HCT116 (cell line): ENCODE results near the gene DHX58. TPM values are rescaled to one million over a fixed set of nuclear protein-coding genes. Genes with fewer than 3 reads are reported as not detected.

Experiments
- ATAC-seq: fragments of 200-7000 bp; cut with Tn5 transposase; 2 replicates; pipeline ENCODE4 v1.9.1; 2020; ENCODE audit warnings: mild to moderate bottlenecking, moderate library complexity
- BruUV-seq: library from RNA; stranded (reverse); fragments of 400-500 nt; replicated peaks from 2 replicates; lab custom pipeline; 2021; lab: Mats Ljungman, UMichigan
- CTCF ChIA-PET: fragments of 300-600 bp; sonication (Branson Sonifier 250); formaldehyde crosslinking; loops from one replicate; lab custom pipeline; 2021; ENCODE audit warnings: antibody characterized with exemption; lab: Charles Lee
- POLR2A ChIA-PET: fragments of 300-600, 350-600 bp; sonication (Branson Sonifier 250); formaldehyde crosslinking; loops from one replicate; lab custom pipeline; 2021; ENCODE audit warnings: antibody characterized with exemption; lab: Charles Lee
- RAD21 ChIA-PET, 2 experiments: fragments of 300-600 bp; sonication (Branson Sonifier 250); formaldehyde crosslinking; loops; one replicate each; lab custom pipeline; 2023; ENCODE audit warnings: low total read pairs in 2 of 2; ENCODE audit not compliant: uncharacterized antibody in 2 of 2, unreplicated experiment in 2 of 2, low non-redundant PET in 1 of 2; lab: Charles Lee
- DNase-seq: peaks from one replicate; pipeline ENCODE4 v3.0.0-alpha.2; 2010; ENCODE audit warnings: low read depth, low spot score
- H2AFZ ChIP-seq: fragments of 200-600 bp; shearing (Covaris generic), sonication (generic); 2 replicates; pipeline ENCODE4 v1.6.1; 2017; ENCODE audit warnings: low read depth, mixed run types, mixed read lengths, antibody characterized with exemption, low read length; ENCODE audit not compliant: poor library complexity, severe bottlenecking
- H3K27ac ChIP-seq: 2 replicates; pipeline ENCODE4 v1.5.1; 2012; ENCODE audit warnings: low read depth, low read length
- H3K27me3 ChIP-seq: fragments of 200-600 bp; sonication (generic); 2 replicates; pipeline ENCODE4 v1.6.1; 2016; ENCODE audit warnings: mixed run types, low read length, mixed read lengths; ENCODE audit not compliant: insufficient read depth
- H3K36me3 ChIP-seq, 2 experiments: fragments of 200-500 bp in 1 of 2; fragments of 200-600 bp in 1 of 2; sonication (Bioruptor generic) in 1 of 2; sonication (generic) in 1 of 2; 2 replicates each; pipeline versions ENCODE4 v1.5.1 to v1.6.1; 2014 to 2016; ENCODE audit warnings: low read length in 2 of 2, inconsistent platforms in 1 of 2, mixed read lengths in 1 of 2, mixed run types in 1 of 2; ENCODE audit not compliant: insufficient read depth in 2 of 2, control insufficient read depth in 1 of 2
- H3K4me1 ChIP-seq, 2 experiments: fragments of 200-600 bp in 1 of 2; sonication (generic) in 1 of 2; 2 replicates each; pipeline versions ENCODE4 v1.5.1 to v1.6.1; 2012 to 2017; ENCODE audit warnings: low read length in 2 of 2, inconsistent platforms in 1 of 2, mild to moderate bottlenecking in 1 of 2, mixed read lengths in 1 of 2, mixed run types in 1 of 2, moderate library complexity in 1 of 2; ENCODE audit not compliant: insufficient read depth in 2 of 2, control insufficient read depth in 1 of 2
- H3K4me2 ChIP-seq: fragments of 200-600 bp; sonication (generic); 2 replicates; pipeline ENCODE4 v1.6.1; 2017; ENCODE audit warnings: mixed run types, low read length, mixed read lengths
- H3K4me3 ChIP-seq, 2 experiments: fragments of 200-600 bp in 1 of 2; sonication (generic) in 1 of 2; replicated peaks in 1 of 2; 2 replicates each; pipeline ENCODE4 v1.5.1; 2011 to 2016; ENCODE audit warnings: low read length in 2 of 2, control low read depth in 1 of 2, low read depth in 1 of 2, mild to moderate bottlenecking in 1 of 2, mixed read lengths in 1 of 2, mixed run types in 1 of 2
- H3K79me2 ChIP-seq: fragments of 200-600 bp; sonication (generic); 2 replicates; pipeline ENCODE4 v1.6.1; 2017; ENCODE audit warnings: mild to moderate bottlenecking, mixed run types, low read length, moderate library complexity, mixed read lengths; ENCODE audit not compliant: insufficient read depth
- H3K9ac ChIP-seq: fragments of 200-600 bp; sonication (generic); 2 replicates; pipeline ENCODE4 v1.6.1; 2016; ENCODE audit warnings: low read length, mixed read lengths
- H3K9me2 ChIP-seq: fragments of 200-600 bp; sonication (generic), shearing (Covaris generic); 2 replicates; pipeline ENCODE4 v1.6.1; 2017; ENCODE audit warnings: mixed run types, mild to moderate bottlenecking, moderate library complexity; ENCODE audit not compliant: insufficient read depth
- H3K9me3 ChIP-seq, 2 experiments: fragments of 200-500 bp in 1 of 2; fragments of 200-600 bp in 1 of 2; sonication (Bioruptor generic) in 1 of 2; sonication (generic) in 1 of 2; 2 replicates each; pipeline ENCODE4 v1.6.1; 2014 to 2017; ENCODE audit warnings: low read length in 2 of 2, mixed read lengths in 2 of 2, inconsistent platforms in 1 of 2, low read depth in 1 of 2, mild to moderate bottlenecking in 1 of 2, mixed run types in 1 of 2, moderate library complexity in 1 of 2; ENCODE audit not compliant: control insufficient read depth in 1 of 2, insufficient read depth in 1 of 2
- H4K20me1 ChIP-seq: fragments of 200-600 bp; sonication (generic), shearing (Covaris generic); 2 replicates; pipeline ENCODE4 v1.6.1; 2017; ENCODE audit warnings: mixed run types, mild to moderate bottlenecking, moderate library complexity; ENCODE audit not compliant: insufficient read depth
- ATF3 ChIP-seq: IDR thresholded peaks from 2 replicates; pipeline ENCODE4 v1.6.1; 2012
- CBX3 ChIP-seq: IDR thresholded peaks from 2 replicates; pipeline ENCODE4 v1.6.1; 2012; ENCODE audit warnings: low read depth
- CEBPB ChIP-seq: IDR thresholded peaks from 2 replicates; pipeline ENCODE4 v1.6.1; 2012; ENCODE audit warnings: low read depth
- EGR1 ChIP-seq: IDR thresholded peaks from 2 replicates; pipeline ENCODE4 v1.6.1; 2012; ENCODE audit warnings: low read depth
- ELF1 ChIP-seq: IDR thresholded peaks from 2 replicates; pipeline ENCODE4 v1.6.1; 2012; ENCODE audit warnings: low read depth, borderline replicate concordance
- EZH2phosphoT487 ChIP-seq: fragments of 200-600 bp; IDR thresholded peaks from 2 replicates; pipeline ENCODE4 v1.6.1; 2018; ENCODE audit warnings: antibody characterized with exemption, borderline replicate concordance
- JUND ChIP-seq: IDR thresholded peaks from 2 replicates; pipeline ENCODE4 v1.6.1; 2012
- MAX ChIP-seq: IDR thresholded peaks from 2 replicates; pipeline ENCODE4 v1.6.1; 2012
- POLR2A ChIP-seq: IDR thresholded peaks from 2 replicates; pipeline ENCODE4 v1.7.0; 2011; ENCODE audit warnings: borderline replicate concordance; ENCODE audit not compliant: insufficient read depth, insufficient read length; ENCODE audit errors: extremely low read depth
- POLR2AphosphoS5 ChIP-seq: IDR thresholded peaks from 2 replicates; pipeline ENCODE4 v1.6.1; 2011; ENCODE audit warnings: mild to moderate bottlenecking, low read depth, low read length, moderate library complexity
- RAD21 ChIP-seq: IDR thresholded peaks from 2 replicates; pipeline ENCODE4 v1.6.1; 2012; ENCODE audit warnings: low read depth, mild to moderate bottlenecking
- SP1 ChIP-seq: IDR thresholded peaks from 2 replicates; pipeline ENCODE4 v1.6.1; 2012; ENCODE audit warnings: low read depth
- SRF ChIP-seq: IDR thresholded peaks from 2 replicates; pipeline ENCODE4 v1.6.1; 2012; ENCODE audit warnings: low read depth
- TCF7L2 ChIP-seq: IDR thresholded peaks from 2 replicates; pipeline ENCODE4 v1.7.0; 2011; ENCODE audit warnings: borderline replicate concordance, inconsistent platforms; ENCODE audit not compliant: insufficient read depth, insufficient read length; ENCODE audit errors: extremely low read depth
- YY1 ChIP-seq: IDR thresholded peaks from 2 replicates; pipeline ENCODE4 v1.6.1; 2011; ENCODE audit warnings: low read length, low read depth, moderate library complexity, mild to moderate bottlenecking; ENCODE audit not compliant: insufficient replicate concordance; ENCODE audit errors: extremely low read depth
- ZBTB33 ChIP-seq: IDR thresholded peaks from 2 replicates; pipeline ENCODE4 v1.6.1; 2011; ENCODE audit warnings: mild to moderate bottlenecking, low read length, moderate library complexity; ENCODE audit not compliant: insufficient replicate concordance; ENCODE audit errors: extremely low read depth
- ZFX ChIP-seq: fragments of 450-650 bp; IDR thresholded peaks from 2 replicates; pipeline ENCODE4 v1.6.1; 2017
- ZNF274 ChIP-seq: fragments of 200-500 bp; sonication (Bioruptor generic); IDR thresholded peaks from 2 replicates; pipeline ENCODE4 v1.6.1; 2014; ENCODE audit warnings: mild to moderate bottlenecking, low read depth, low read length, inconsistent platforms
- intact Hi-C: fragments of 100-400 bp; cut with micrococcal nuclease; formaldehyde crosslinking; loops from 2 replicates; pipeline ENCODE4 v1.10.0; 2022
- total RNA-seq: library from RNA; stranded (reverse); gene quantifications from one replicate; pipeline ENCODE4 v1.2.1, GENCODE V29; 2021; ENCODE audit not compliant: unreplicated experiment
- TF ChIP-seq, protein P1 (sequence below): IDR thresholded peaks from 2 replicates; pipeline ENCODE4 v1.6.1; 2012; ENCODE audit warnings: low read depth

Gene DHX58
- total RNA-seq, 1 experiment from 2014 or later: 1.2 TPM

GRCh38 chr17:42061646-42062487 is 50.6 kb downstream of the DHX58 start:
- ATAC-seq: no peak
- Histone ChIP-seq H3K4me1 (peaks cover 2 to 5% of the 10 kb centered on the region in 2 experiments; a peak in 1 of 4 replicates), H3K27ac (no peak overlapping the region), H3K27me3 (no peaks in the 10 kb centered on the region), H4K20me1 (no peaks in the 10 kb centered on the region), H3K4me3 (no peak overlapping the region), H3K9me2 (no peaks in the 10 kb centered on the region), H3K9me3 (no peaks in the 10 kb centered on the region), H3K4me2 (no peak overlapping the region), H3K9ac (no peak overlapping the region), H3K79me2 (no peaks in the 10 kb centered on the region), H2AFZ (no peak overlapping the region), H3K36me3 (no peaks in the 10 kb centered on the region)
- RAD21 ChIA-PET: no interaction called here
- CTCF ChIA-PET: interaction anchor here (1.1 to 1.4 kb wide), 2 partner anchors 44 to 47 kb away, joined by 3 to 4 read pairs; partner anchors contain the start of gene DNAJC7
- no TSS peak for BruUV-seq
- POLR2A ChIA-PET: no interaction called here
- DNase-seq: no peak
- intact Hi-C loops: no loop called here
- TF ChIP-seq CEBPB (no peak), SP1 (no peak), YY1 (no peak), TCF7L2 (no peak), ZFX (no peak), EGR1 (no peak), CBX3 (no peak), EZH2phosphoT487 (no peak), MAX (no peak), SRF (no peak), JUND (no peak), POLR2A (no peak), ZBTB33 (no peak), RAD21 (no peak), ELF1 (no peak), POLR2AphosphoS5 (no peak), ATF3 (no peak), ZNF274 (no peak)
- TF ChIP-seq, protein P1, sequence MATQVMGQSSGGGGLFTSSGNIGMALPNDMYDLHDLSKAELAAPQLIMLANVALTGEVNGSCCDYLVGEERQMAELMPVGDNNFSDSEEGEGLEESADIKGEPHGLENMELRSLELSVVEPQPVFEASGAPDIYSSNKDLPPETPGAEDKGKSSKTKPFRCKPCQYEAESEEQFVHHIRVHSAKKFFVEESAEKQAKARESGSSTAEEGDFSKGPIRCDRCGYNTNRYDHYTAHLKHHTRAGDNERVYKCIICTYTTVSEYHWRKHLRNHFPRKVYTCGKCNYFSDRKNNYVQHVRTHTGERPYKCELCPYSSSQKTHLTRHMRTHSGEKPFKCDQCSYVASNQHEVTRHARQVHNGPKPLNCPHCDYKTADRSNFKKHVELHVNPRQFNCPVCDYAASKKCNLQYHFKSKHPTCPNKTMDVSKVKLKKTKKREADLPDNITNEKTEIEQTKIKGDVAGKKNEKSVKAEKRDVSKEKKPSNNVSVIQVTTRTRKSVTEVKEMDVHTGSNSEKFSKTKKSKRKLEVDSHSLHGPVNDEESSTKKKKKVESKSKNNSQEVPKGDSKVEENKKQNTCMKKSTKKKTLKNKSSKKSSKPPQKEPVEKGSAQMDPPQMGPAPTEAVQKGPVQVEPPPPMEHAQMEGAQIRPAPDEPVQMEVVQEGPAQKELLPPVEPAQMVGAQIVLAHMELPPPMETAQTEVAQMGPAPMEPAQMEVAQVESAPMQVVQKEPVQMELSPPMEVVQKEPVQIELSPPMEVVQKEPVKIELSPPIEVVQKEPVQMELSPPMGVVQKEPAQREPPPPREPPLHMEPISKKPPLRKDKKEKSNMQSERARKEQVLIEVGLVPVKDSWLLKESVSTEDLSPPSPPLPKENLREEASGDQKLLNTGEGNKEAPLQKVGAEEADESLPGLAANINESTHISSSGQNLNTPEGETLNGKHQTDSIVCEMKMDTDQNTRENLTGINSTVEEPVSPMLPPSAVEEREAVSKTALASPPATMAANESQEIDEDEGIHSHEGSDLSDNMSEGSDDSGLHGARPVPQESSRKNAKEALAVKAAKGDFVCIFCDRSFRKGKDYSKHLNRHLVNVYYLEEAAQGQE: no peak
